SH-SY5Y (cell line): Measurements from ENCODE around the gene AAK1.

Experiments used
- GATA2 ChIP-seq: IDR thresholded peaks from 2 replicates; pipeline ENCODE4 v1.6.1; 2011; ENCODE audit warnings: mild to moderate bottlenecking, low read depth, low read length
- GATA3 ChIP-seq: IDR thresholded peaks from 2 replicates; pipeline ENCODE4 v1.6.1; 2011; ENCODE audit warnings: low read depth, mild to moderate bottlenecking, low read length, moderate library complexity

GRCh38 chr2:69645921-69646320, 2.4 kb upstream of the AAK1 start:
- TF ChIP-seq GATA3 (no peak), GATA2 (no peak)
